ENCODE results near the gene CRB3.

CRB3 gene

DNA sequence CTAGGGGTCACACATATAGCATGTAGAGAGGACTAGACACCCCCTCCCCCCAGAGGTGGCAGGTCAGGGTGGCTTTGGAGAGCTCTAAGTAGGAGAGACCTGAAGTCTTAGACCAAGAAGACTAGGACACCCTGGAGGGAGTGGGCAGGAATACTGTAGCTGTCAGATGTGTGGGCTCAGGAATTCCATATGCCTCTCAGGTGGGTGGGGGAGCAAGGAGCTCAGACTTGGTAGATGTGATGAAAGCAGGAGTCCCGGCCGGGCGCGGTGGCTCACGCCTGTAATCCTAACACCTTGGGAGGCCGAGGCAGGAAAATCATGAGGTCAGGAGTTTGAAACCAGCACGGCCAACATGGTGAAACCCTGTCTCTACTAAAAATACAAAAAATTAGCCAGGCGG is 1.6 kb downstream of the CRB3 start:
- DNase-seq (ENCODE audit: low read depth in 4 of 4, low spot score in 1 of 4): no peak

GRCh38 chr19:6466526-6467248 is 2.6 kb downstream of the CRB3 start:
- no peak for DNase-seq (ENCODE audit: low read depth in 4 of 4, low spot score in 1 of 4)

DNA sequence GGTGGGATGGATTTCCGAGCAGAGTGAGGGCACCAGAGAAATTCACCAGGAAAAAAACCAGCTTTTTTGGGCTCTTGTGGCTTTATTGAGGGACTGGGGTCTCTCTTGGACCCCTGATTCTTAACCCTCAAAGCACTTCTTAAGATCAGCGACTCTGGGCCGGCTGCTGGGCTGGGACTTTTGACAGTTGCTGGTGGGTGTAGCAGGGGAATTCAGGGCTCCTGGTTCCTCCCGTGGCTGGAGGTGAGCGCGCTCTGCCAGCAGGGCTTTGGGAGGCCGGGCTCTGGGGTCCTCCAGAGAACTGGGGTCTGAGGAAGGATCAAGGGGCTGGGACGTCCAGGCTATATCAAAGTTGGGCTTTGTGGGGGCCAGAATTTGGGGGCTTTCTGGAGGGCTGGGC is 3.3 kb downstream of the CRB3 start:
- no peak for DNase-seq (ENCODE audit: low read depth in 4 of 4, low spot score in 1 of 4)

DNA sequence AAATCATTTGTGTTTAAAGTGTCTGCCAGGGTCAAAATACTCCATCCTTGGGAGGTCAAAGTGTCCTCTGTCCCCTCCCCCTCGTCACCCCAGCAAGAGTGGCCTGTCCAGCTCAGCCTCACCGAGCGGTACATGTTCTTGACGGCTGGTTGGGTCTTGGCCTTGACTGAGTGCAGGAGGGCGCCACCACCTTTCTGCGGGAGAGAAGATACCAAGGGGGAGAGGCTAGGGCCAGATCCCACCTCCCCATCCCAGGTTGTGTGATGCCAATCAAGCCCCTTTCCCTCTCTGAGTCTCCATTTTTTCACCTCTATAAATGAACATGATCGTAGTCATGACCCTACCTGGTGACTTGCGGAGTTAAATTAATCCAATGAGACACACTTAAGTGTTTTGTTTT is 6.1 kb downstream of the CRB3 start:
- DNase-seq (ENCODE audit: low read depth in 4 of 4, low spot score in 1 of 4): no peak

DNA sequence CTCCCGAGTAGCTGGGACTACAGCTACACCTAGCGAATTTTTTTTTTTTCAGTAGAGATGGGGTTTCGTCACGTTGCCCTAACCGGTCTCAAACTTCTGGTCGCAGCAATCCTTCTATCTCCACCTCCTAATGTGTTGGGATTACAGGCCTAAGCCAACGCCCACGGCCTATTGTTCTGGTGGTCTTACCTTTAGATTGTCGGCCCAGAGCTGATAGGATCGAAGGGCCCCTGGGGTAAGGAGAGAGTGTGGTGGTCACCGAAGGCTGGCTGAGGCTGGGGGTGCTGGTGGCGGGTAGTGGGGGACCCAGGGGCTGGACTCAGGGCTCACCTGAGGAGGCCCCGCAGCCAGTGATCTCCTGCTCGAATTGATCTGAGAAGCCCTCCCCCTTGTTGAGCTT is 7.0 kb downstream of the CRB3 start:
- no peak for DNase-seq (ENCODE audit: low read depth in 4 of 4, low spot score in 1 of 4)

DNA sequence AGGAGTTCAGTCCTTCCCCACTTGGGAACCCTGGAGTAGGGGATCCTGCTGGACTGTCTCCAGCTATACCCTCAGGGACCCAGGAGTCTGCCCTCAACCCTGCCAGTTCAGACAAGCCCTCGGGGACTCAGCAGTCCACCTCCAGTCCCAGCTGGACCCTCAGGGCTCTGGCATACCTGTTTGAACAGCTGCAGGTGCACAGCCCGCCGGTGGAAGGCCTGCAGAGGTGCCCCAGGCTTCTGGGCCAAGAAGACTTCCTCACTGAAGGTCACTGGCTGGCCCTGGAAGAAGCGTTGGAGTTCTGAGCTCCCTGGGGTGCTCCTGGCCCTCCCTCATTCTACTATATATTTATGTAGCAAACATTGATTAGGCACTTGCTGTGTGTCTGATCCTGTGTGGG is 8.6 kb downstream of the CRB3 start:
- DNase-seq (ENCODE audit: low read depth in 4 of 4, low spot score in 1 of 4): no peak

GRCh38 chr19:6473647-6474046 is 9.6 kb downstream of the CRB3 start:
- no peak for DNase-seq (ENCODE audit: low read depth in 4 of 4, low spot score in 1 of 4)

- DNase-seq (ENCODE audit: low read depth in 4 of 4, low spot score in 1 of 4): no peak
These were observed 11.4 kb downstream of the CRB3 start for GRCh38 chr19:6475321-6476108.

DNA sequence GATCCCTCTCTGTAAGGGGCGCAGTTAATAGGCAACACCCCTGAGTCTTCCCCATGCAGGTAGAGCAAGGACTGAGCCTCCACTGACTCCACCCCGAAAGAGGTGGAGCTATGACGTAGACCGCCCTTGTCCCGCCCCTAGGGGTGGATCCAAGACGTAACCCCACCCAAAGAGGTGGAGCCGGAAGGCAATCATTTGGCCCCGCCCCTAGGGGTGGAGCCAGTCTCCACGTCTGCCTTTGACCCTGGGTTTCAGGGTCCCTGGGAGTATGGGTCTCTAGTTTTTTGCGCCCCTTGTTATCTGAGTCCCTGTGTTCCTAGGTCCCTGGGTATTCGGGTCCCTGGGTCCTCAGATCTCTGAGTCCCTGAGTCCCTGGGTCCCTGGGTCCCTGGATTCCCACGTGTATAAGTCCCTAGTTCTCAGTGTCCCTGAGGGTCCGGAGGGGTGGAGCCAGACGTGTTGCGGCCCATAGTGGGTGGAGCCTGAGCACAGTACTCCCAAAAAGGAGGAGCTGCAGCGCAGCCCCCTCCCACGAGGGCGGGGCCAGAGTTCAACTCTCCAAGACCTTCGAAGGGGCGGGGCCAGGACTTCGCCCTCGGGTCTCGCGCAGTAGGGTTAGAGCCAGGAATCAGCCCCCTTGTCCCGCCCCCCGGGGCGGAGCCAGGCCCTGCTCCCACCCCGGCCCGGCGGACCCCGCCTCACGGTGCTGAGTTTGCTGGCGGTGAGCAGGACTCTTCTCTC is 12.3 kb downstream of the CRB3 start:
- peak; percentile 37 to 53 (median 44) for DNase-seq (ENCODE audit: low read depth in 4 of 4, low spot score in 1 of 4)

DNA sequence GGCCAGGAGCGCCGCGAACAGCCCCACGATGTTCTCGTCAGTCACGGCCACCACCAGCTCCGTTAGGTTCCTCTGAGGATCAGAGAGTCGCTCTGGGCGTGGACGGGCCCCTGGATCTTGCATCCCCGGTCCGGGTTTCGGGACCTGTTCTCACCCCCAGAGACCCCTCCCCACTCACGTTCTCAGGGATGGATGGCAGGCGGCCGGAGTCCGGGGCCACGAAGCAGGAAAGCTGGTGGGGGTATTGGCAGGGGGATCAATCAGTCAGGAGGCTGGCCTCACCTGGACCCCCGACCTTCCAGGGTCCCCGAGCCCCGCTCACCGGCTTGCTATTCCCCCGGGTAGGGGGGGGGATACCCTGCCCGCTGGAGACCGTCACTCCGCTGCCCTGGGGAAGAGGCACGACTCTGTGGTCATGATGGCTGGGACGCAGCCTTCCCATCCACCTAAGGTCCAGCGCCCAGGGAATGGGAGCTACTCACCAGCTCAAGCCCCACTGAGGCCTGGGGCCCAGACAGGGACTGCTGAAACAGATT is 12.9 kb downstream of the CRB3 start:
- DNase-seq (ENCODE audit: low read depth in 4 of 4, low spot score in 1 of 4): no peak

DNA sequence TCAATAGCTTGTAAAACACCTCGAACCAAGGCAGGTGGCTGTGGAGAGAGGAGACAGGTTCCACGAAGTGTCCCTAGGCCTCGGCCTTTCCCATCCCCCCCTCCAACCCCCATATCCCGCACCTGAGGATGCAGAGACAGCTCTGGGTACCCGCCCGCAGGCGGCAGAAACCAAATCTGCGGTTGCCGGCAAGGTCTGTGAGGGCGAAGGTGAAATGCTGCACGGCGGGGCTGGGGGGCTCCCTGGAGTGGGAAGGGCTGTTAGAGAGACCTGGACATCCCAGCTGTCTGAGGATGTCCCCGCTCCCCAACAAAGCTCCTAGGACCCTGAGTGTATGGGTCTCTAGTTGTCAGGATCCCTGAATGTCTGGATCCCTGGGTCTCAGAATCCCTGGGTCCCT is 14.7 kb downstream of the CRB3 start:
- no peak for DNase-seq (ENCODE audit: low read depth in 4 of 4, low spot score in 1 of 4)

GRCh38 chr19:6479836-6480398 is 15.8 kb downstream of the CRB3 start:
- DNase-seq (ENCODE audit: low read depth in 4 of 4, low spot score in 1 of 4): no peak

- no peak for DNase-seq (ENCODE audit: low read depth in 4 of 4, low spot score in 1 of 4)
These were observed 16.9 kb downstream of the CRB3 start for GRCh38 chr19:6480848-6481415.

DNA sequence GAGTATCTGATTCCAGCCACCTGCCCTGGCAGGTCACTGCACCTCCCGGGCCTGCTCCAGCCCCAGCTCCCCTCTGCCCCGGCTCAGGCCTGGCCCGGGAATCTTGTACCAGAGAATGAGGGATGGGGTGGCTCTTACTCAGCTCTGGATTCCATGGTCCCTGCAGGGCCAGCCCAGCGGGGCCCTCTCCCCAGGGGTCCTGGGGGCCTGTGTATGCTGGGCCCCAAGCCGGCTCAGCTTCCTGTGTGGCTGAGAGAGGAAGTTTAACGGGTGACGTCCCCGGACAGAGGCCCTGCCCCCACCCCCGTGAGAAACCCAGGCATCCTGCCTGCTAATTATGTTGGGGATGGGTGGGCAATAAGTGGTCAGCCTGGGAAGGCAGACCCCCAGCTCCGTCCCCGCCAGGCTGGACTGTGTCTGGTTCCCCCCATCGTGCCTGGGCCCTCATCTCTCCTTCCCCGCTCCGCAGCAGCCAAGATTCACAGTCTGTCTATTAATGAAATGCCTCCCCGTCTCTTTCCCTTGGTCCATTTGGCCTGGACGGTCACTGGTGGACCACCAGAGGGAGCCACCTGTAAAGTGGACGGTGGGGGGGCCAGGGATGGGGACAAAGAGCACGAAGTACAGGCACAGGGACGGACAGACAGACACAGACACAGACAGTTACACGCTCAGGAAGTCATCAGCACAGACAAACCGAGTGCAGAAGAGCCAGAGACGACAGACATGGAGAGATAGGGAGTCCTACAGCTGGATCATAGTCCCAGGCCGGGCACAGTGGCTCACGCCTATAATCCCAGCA is 17.7 kb downstream of the CRB3 start, which contains the start of gene DENND1C:
DENND1C (minus strand) TSS at position 247 of the 802 bp plus-strand sequence; CDS start at position 155, 92 bp downstream.
- DNase-seq (ENCODE audit: low read depth in 4 of 4, low spot score in 1 of 4): peak in 3 of 4 experiments; percentile 34 to 63 (median 49)

GRCh38 chr19:6482343-6482686 is 18.2 kb downstream of the CRB3 start:
- no peak for DNase-seq (ENCODE audit: low read depth in 4 of 4, low spot score in 1 of 4)

- no peak for DNase-seq (ENCODE audit: low read depth in 4 of 4, low spot score in 1 of 4)
These were observed 19.2 kb downstream of the CRB3 start for GRCh38 chr19:6483235-6483634.

GRCh38 chr19:6484230-6484629 is 20.2 kb downstream of the CRB3 start:
- DNase-seq (ENCODE audit: low read depth in 4 of 4, low spot score in 1 of 4): no peak

GRCh38 chr19:6484831-6485230 is 20.8 kb downstream of the CRB3 start:
- no peak for DNase-seq (ENCODE audit: low read depth in 4 of 4, low spot score in 1 of 4)

GRCh38 chr19:6489278-6490061 is 25.4 kb downstream of the CRB3 start:
- DNase-seq (ENCODE audit: low read depth in 4 of 4, low spot score in 1 of 4): no peak
